H9 (cell line): Measurements from ENCODE around the gene LRRC36. TPM values are rescaled to one million over a fixed set of nuclear protein-coding genes. Genes with fewer than 3 reads are reported as not detected.

ENCODE experiments used
- DNase-seq: peaks from one replicate; pipeline ENCODE4 v3.0.0-alpha.2; 2017
- H2AFZ ChIP-seq: one replicate; pipeline ENCODE4 v1.6.1; 2013; ENCODE audit warnings: mild to moderate bottlenecking, low read length, control low read depth, moderate library complexity
- H2AK5ac ChIP-seq: 2 replicates; pipeline ENCODE4 v1.6.1; 2013; ENCODE audit warnings: low read length, control low read depth, mixed read lengths; ENCODE audit not compliant: insufficient read length
- H2BK120ac ChIP-seq: one replicate; pipeline ENCODE4 v1.6.1; 2013; ENCODE audit warnings: low read depth, mild to moderate bottlenecking, low read length, control low read depth, inconsistent platforms; ENCODE audit not compliant: poor library complexity, severe bottlenecking
- H2BK12ac ChIP-seq: 2 replicates; pipeline ENCODE4 v1.6.1; 2013; ENCODE audit warnings: low read length, control low read depth, mixed read lengths, low read depth; ENCODE audit not compliant: insufficient read length
- H2BK15ac ChIP-seq: 2 replicates; pipeline ENCODE4 v1.6.1; 2013; ENCODE audit warnings: low read depth, low read length, control low read depth
- H2BK20ac ChIP-seq: one replicate; pipeline ENCODE4 v1.6.1; 2013; ENCODE audit warnings: low read depth, mild to moderate bottlenecking, low read length, control low read depth, inconsistent platforms; ENCODE audit not compliant: poor library complexity, severe bottlenecking
- H2BK5ac ChIP-seq: 2 replicates; pipeline ENCODE4 v1.6.1; 2013; ENCODE audit warnings: low read length, control low read depth, mixed read lengths; ENCODE audit not compliant: insufficient read length
- H3K14ac ChIP-seq: 2 replicates; pipeline ENCODE4 v1.6.1; 2013; ENCODE audit warnings: low read length, control low read depth; ENCODE audit not compliant: insufficient read depth
- H3K18ac ChIP-seq: 2 replicates; pipeline ENCODE4 v1.6.1; 2013; ENCODE audit warnings: low read depth, mild to moderate bottlenecking, mixed read lengths, low read length, control low read depth; ENCODE audit not compliant: insufficient read length
- H3K23ac ChIP-seq: 2 replicates; pipeline ENCODE4 v1.6.1; 2013; ENCODE audit warnings: low read length, control low read depth, mixed read lengths, low read depth; ENCODE audit not compliant: insufficient read length
- H3K23me2 ChIP-seq: 2 replicates; pipeline ENCODE4 v1.6.1; 2013; ENCODE audit warnings: low read depth, mild to moderate bottlenecking, mixed read lengths, low read length, control low read depth; ENCODE audit not compliant: insufficient read length, poor library complexity, severe bottlenecking
- H3K27ac ChIP-seq: 2 replicates; pipeline ENCODE4 v1.5.1; 2013; ENCODE audit warnings: low read length, control low read depth, mixed read lengths, low read depth; ENCODE audit not compliant: insufficient read length
- H3K27me3 ChIP-seq: 2 replicates; pipeline ENCODE4 v1.6.1; 2013; ENCODE audit warnings: low read length, control low read depth, inconsistent platforms; ENCODE audit not compliant: insufficient read depth
- H3K4ac ChIP-seq: 2 replicates; pipeline ENCODE4 v1.6.1; 2013; ENCODE audit warnings: low read depth, mild to moderate bottlenecking, control low read depth, inconsistent platforms, low read length, moderate library complexity
- H3K4me1 ChIP-seq: 2 replicates; pipeline ENCODE4 v1.6.1; 2013; ENCODE audit warnings: low read length, control low read depth, inconsistent platforms; ENCODE audit not compliant: insufficient read depth
- H3K4me2 ChIP-seq: 2 replicates; pipeline ENCODE4 v1.6.1; 2013; ENCODE audit warnings: low read length, control low read depth, mixed read lengths; ENCODE audit not compliant: insufficient read length, insufficient read depth
- H3K56ac ChIP-seq: 2 replicates; pipeline ENCODE4 v1.6.1; 2013; ENCODE audit warnings: low read depth, mild to moderate bottlenecking, mixed read lengths, low read length, control low read depth; ENCODE audit not compliant: insufficient read length
- H3K79me1 ChIP-seq: 2 replicates; pipeline ENCODE4 v1.6.1; 2013; ENCODE audit warnings: low read depth, mild to moderate bottlenecking, moderate library complexity, low read length, control low read depth, inconsistent platforms; ENCODE audit not compliant: insufficient read depth, poor library complexity, severe bottlenecking
- H3K79me2 ChIP-seq: 2 replicates; pipeline ENCODE4 v1.6.1; 2013; ENCODE audit warnings: low read length, control low read depth, inconsistent platforms; ENCODE audit not compliant: insufficient read depth
- H3K9ac ChIP-seq: 2 replicates; pipeline ENCODE4 v1.6.1; 2013; ENCODE audit warnings: low read length, control low read depth, mixed read lengths; ENCODE audit not compliant: insufficient read length; ENCODE audit errors: extremely low read depth
- H3K9me3 ChIP-seq: one replicate; pipeline ENCODE4 v1.6.1; 2013; ENCODE audit warnings: low read depth, low read length, inconsistent platforms; ENCODE audit not compliant: control insufficient read depth
- H3T11ph ChIP-seq: one replicate; pipeline ENCODE4 v1.6.1; 2013; ENCODE audit warnings: mild to moderate bottlenecking, low read length, control low read depth, inconsistent platforms
- H4K20me1 ChIP-seq: one replicate; pipeline ENCODE4 v1.6.1; 2013; ENCODE audit not compliant: control insufficient read depth, insufficient read length, insufficient read depth
- H4K5ac ChIP-seq: 2 replicates; pipeline ENCODE4 v1.6.1; 2013; ENCODE audit warnings: low read depth, mild to moderate bottlenecking, mixed read lengths, low read length, control low read depth; ENCODE audit not compliant: insufficient read length
- H4K8ac ChIP-seq: replicated peaks from 2 replicates; pipeline ENCODE4 v1.6.1; 2013; ENCODE audit warnings: low read length, control low read depth, mixed read lengths, low read depth; ENCODE audit not compliant: insufficient read length
- H4K91ac ChIP-seq: 2 replicates; pipeline ENCODE4 v1.6.1; 2013; ENCODE audit warnings: low read depth, mild to moderate bottlenecking, moderate library complexity, mixed read lengths, low read length, control low read depth; ENCODE audit not compliant: insufficient read length
- H3K27ac Mint-ChIP-seq, 3 experiments: 2 replicates in 2 of 3; 3 replicates in 1 of 3; pipeline ENCODE4 v1.8.0; 2020 to 2021; ENCODE audit warnings: mixed read lengths in 3 of 3, mild to moderate bottlenecking in 1 of 3, moderate library complexity in 1 of 3
- H3K27me3 Mint-ChIP-seq: 2 replicates; pipeline ENCODE4 v1.8.0; 2021; ENCODE audit warnings: low read depth, mild to moderate bottlenecking, moderate library complexity, mixed read lengths
- H3K36me3 Mint-ChIP-seq, 3 experiments: 2 replicates in 2 of 3; 3 replicates in 1 of 3; pipeline ENCODE4 v1.8.0; 2020 to 2021; ENCODE audit warnings: low read depth in 3 of 3, mixed read lengths in 3 of 3; ENCODE audit not compliant: insufficient read depth in 1 of 3
- H3K4me1 Mint-ChIP-seq, 2 experiments: 2 replicates each; pipeline ENCODE4 v1.8.0; 2020; ENCODE audit warnings: mixed read lengths in 2 of 2
- H3K4me3 Mint-ChIP-seq, 2 experiments: 2 replicates in 1 of 2; 3 replicates in 1 of 2; pipeline ENCODE4 v1.8.0; 2020 to 2021; ENCODE audit warnings: mild to moderate bottlenecking in 2 of 2, mixed read lengths in 2 of 2, moderate library complexity in 1 of 2
- H3K9me3 Mint-ChIP-seq, 2 experiments: 2 replicates in 1 of 2; 3 replicates in 1 of 2; pipeline ENCODE4 v1.8.0; 2020; ENCODE audit warnings: mild to moderate bottlenecking in 2 of 2, mixed read lengths in 2 of 2, moderate library complexity in 1 of 2
- CTCF ChIP-seq: fragments of 200-600 bp; sonication (generic); conservative IDR thresholded peaks from 3 replicates; pipeline ENCODE4 v1.8.0; 2021; ENCODE audit warnings: antibody characterized with exemption, mild to moderate bottlenecking
- WGBS: extraction: QIAGEN DNeasy Blood & Tissue Kit; methylation state at CpG from one replicate; pipeline ENCODE4 v1.1.7; 2013; ENCODE audit warnings: missing lambda C conversion rate, low lambda C conversion rate, mixed read lengths; ENCODE audit not compliant: insufficient read length; ENCODE audit errors: extremely low coverage; 5-methylcytosine and 5-hydroxymethylcytosine counted together
- total RNA-seq: library from RNA; stranded (reverse); gene quantifications from 2 replicates; pipeline ENCODE4 v1.2.1, GENCODE V29; 2021

Gene LRRC36
- total RNA-seq, 1 experiment from 2014 or later = not detected

- Histone ChIP-seq H3K9me3 (no peaks in the 10 kb centered on the region), H2AFZ (no peak overlapping the region), H2BK5ac (peak overlapping the region; percentile 34), H4K20me1 (no peaks in the 10 kb centered on the region), H3K4me1 (peaks cover 29% of the 10 kb centered on the region), H3K79me1 (no peaks in the 10 kb centered on the region), H3K18ac (peak overlapping the region; percentile 7), H3K4me2 (peak overlapping the region; percentile 81), H3K27ac (peak overlapping the region; percentile 89), H3T11ph (no peak overlapping the region), H3K9ac (peak overlapping the region; percentile 26), H4K91ac (no peak overlapping the region), H3K14ac (no peak overlapping the region), H3K56ac (no peak overlapping the region), H3K4ac (no peak overlapping the region), H4K5ac (no peak overlapping the region), H2BK15ac (no peak overlapping the region), H2AK5ac (no peak overlapping the region), H4K8ac (no peak overlapping the region), H3K79me2 (no peaks in the 10 kb centered on the region), H3K27me3 (no peaks in the 10 kb centered on the region; the same call in 1 of the 2 replicates), H2BK120ac (no peak overlapping the region), H3K23me2 (no peaks in the 10 kb centered on the region), H3K23ac (no peak overlapping the region), H2BK20ac (no peak overlapping the region), H2BK12ac (no peak overlapping the region)
- no CpG with 5 or more reads among the region's 9 CpGs for WGBS
- peaks cover 0 to 4% (median 2%) of the 10 kb centered on the region in 3 experiments; a peak in 1 of 7 replicates for H3K36me3 Mint-ChIP-seq
- H3K27ac Mint-ChIP-seq = peak overlapping the region; percentile 84 to 95 (median 88)
- no peak for TF ChIP-seq CTCF
- H3K4me3 Mint-ChIP-seq = peak overlapping the region; percentile 49 to 67; a peak in 4 of 5 replicates
- H3K9me3 Mint-ChIP-seq = peaks cover 2 to 5% of the 10 kb centered on the region in 2 experiments; a peak in 3 of 5 replicates
- DNase-seq = peak; percentile 73
- peaks cover 62 to 67% of the 10 kb centered on the region in 2 experiments for H3K4me1 Mint-ChIP-seq
- H3K27me3 Mint-ChIP-seq = peaks cover under 1% of the 10 kb centered on the region; the same call in 1 of the 2 replicates
These were observed 97.1 kb downstream of the LRRC36 start for GRCh38 chr16:67423611-67424260.
